HEK293 (cell line): ENCODE data around the gene NEK11.

ENCODE experiments used
- ZNF121 ChIP-seq: fragments of 450-650 bp; formaldehyde crosslinking; IDR thresholded peaks from 2 replicates; pipeline ENCODE4 v1.5.1; 2016; ENCODE audit warnings: missing biosample characterization, missing genetic modification characterization
- ZNF2 ChIP-seq: fragments of 450-650 bp; formaldehyde crosslinking; IDR thresholded peaks from 2 replicates; pipeline ENCODE4 v1.5.1; 2016; ENCODE audit warnings: missing biosample characterization, missing genetic modification characterization
- ZNF558 ChIP-seq: fragments of 450-650 bp; formaldehyde crosslinking; IDR thresholded peaks from 2 replicates; pipeline ENCODE4 v1.5.1; 2016; ENCODE audit warnings: missing biosample characterization, missing genetic modification characterization
- TF ChIP-seq, protein P1 (sequence below): fragments of 450-650 bp; formaldehyde crosslinking; IDR thresholded peaks from 2 replicates; pipeline ENCODE4 v1.5.1; 2016; ENCODE audit warnings: missing biosample characterization, missing genetic modification characterization
- TF ChIP-seq, protein P2 (sequence below): IDR thresholded peaks from 2 replicates; pipeline ENCODE4 v1.6.1; 2011; ENCODE audit warnings: mild to moderate bottlenecking, low read depth, low read length, borderline replicate concordance
- TF ChIP-seq, protein P3 (sequence below): fragments of 450-650 bp; formaldehyde crosslinking; IDR thresholded peaks from 2 replicates; pipeline ENCODE4 v1.5.1; 2016; ENCODE audit warnings: missing biosample characterization, missing genetic modification characterization

DNA sequence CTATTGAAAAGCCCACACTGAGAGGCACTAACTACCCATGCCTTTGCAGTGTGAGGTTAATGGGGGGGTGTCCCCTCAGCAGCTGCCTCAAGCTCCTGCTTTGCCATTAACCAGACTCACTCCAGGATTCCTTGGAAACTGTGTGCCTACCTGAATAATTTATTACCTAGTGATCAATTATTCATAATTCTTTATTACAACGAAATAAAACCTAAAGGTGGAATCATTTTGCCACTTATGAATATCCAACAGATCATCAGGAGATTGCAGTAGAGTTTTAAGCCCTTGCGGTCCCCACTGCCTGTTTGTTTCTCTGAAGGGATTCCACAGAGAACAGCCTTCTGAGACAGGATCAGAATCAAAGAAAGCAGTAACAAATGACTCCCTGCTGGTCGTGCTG lies 23.3 kb downstream of the NEK11 start:
- TF ChIP-seq ZNF2 (tag by site-specific recombination): no peak
- TF ChIP-seq, protein P1, sequence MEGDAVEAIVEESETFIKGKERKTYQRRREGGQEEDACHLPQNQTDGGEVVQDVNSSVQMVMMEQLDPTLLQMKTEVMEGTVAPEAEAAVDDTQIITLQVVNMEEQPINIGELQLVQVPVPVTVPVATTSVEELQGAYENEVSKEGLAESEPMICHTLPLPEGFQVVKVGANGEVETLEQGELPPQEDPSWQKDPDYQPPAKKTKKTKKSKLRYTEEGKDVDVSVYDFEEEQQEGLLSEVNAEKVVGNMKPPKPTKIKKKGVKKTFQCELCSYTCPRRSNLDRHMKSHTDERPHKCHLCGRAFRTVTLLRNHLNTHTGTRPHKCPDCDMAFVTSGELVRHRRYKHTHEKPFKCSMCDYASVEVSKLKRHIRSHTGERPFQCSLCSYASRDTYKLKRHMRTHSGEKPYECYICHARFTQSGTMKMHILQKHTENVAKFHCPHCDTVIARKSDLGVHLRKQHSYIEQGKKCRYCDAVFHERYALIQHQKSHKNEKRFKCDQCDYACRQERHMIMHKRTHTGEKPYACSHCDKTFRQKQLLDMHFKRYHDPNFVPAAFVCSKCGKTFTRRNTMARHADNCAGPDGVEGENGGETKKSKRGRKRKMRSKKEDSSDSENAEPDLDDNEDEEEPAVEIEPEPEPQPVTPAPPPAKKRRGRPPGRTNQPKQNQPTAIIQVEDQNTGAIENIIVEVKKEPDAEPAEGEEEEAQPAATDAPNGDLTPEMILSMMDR (tag by site-specific recombination): no peak
- TF ChIP-seq, protein P2, sequence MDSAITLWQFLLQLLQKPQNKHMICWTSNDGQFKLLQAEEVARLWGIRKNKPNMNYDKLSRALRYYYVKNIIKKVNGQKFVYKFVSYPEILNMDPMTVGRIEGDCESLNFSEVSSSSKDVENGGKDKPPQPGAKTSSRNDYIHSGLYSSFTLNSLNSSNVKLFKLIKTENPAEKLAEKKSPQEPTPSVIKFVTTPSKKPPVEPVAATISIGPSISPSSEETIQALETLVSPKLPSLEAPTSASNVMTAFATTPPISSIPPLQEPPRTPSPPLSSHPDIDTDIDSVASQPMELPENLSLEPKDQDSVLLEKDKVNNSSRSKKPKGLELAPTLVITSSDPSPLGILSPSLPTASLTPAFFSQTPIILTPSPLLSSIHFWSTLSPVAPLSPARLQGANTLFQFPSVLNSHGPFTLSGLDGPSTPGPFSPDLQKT: no peak
- no peak for TF ChIP-seq ZNF121 (tag by site-specific recombination)
- no peak for TF ChIP-seq ZNF558 (tag by site-specific recombination)
- TF ChIP-seq, protein P3, sequence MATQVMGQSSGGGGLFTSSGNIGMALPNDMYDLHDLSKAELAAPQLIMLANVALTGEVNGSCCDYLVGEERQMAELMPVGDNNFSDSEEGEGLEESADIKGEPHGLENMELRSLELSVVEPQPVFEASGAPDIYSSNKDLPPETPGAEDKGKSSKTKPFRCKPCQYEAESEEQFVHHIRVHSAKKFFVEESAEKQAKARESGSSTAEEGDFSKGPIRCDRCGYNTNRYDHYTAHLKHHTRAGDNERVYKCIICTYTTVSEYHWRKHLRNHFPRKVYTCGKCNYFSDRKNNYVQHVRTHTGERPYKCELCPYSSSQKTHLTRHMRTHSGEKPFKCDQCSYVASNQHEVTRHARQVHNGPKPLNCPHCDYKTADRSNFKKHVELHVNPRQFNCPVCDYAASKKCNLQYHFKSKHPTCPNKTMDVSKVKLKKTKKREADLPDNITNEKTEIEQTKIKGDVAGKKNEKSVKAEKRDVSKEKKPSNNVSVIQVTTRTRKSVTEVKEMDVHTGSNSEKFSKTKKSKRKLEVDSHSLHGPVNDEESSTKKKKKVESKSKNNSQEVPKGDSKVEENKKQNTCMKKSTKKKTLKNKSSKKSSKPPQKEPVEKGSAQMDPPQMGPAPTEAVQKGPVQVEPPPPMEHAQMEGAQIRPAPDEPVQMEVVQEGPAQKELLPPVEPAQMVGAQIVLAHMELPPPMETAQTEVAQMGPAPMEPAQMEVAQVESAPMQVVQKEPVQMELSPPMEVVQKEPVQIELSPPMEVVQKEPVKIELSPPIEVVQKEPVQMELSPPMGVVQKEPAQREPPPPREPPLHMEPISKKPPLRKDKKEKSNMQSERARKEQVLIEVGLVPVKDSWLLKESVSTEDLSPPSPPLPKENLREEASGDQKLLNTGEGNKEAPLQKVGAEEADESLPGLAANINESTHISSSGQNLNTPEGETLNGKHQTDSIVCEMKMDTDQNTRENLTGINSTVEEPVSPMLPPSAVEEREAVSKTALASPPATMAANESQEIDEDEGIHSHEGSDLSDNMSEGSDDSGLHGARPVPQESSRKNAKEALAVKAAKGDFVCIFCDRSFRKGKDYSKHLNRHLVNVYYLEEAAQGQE (tag by site-specific recombination): no peak
